HepG2 (cell line): ENCODE measurements around the gene ZCCHC24. TPM values are rescaled to one million over a fixed set of nuclear protein-coding genes. Genes with fewer than 3 reads are reported as not detected.

Source experiments
- BCL6 ChIP-seq: IDR thresholded peaks from 2 replicates; pipeline ENCODE4 v1.6.1; 2016; ENCODE audit warnings: missing genetic modification reagents, missing compliant biosample characterization
- KAT2B ChIP-seq: fragments of 150-350 bp; IDR thresholded peaks from 2 replicates; pipeline ENCODE4 v1.6.1; 2014; ENCODE audit warnings: low read depth, low read length, borderline replicate concordance
- SAFB2 ChIP-seq: sonication (generic); formaldehyde crosslinking; IDR thresholded peaks from 2 replicates; pipeline ENCODE4 v1.5.1; 2020; ENCODE audit warnings: missing genetic modification reagents, low read depth, mild to moderate bottlenecking, borderline replicate concordance
- SRF ChIP-seq: IDR thresholded peaks from 2 replicates; pipeline ENCODE4 v1.6.1; 2011; ENCODE audit warnings: mild to moderate bottlenecking, low read depth, low read length, moderate library complexity
- ZNF350 ChIP-seq: sonication (generic); formaldehyde crosslinking; IDR thresholded peaks from 2 replicates; pipeline ENCODE4 v1.4.0; 2020; ENCODE audit warnings: mild to moderate bottlenecking, low read depth, missing genetic modification reagents, borderline replicate concordance
- ZNF607 ChIP-seq: sonication (generic); formaldehyde crosslinking; IDR thresholded peaks from 2 replicates; pipeline ENCODE4 v1.5.1; 2020; ENCODE audit warnings: missing genetic modification reagents, mild to moderate bottlenecking, borderline replicate concordance
- ZNF724P ChIP-seq: sonication (generic); formaldehyde crosslinking; IDR thresholded peaks from 2 replicates; pipeline ENCODE4 v1.8.0; 2022; ENCODE audit warnings: missing genetic modification reagents, borderline replicate concordance
- ZNF781 ChIP-seq: sonication (generic); formaldehyde crosslinking; IDR thresholded peaks from 2 replicates; pipeline ENCODE4 v1.5.1; 2020; ENCODE audit warnings: borderline replicate concordance, mild to moderate bottlenecking, missing genetic modification reagents; ENCODE audit errors: not compliant biosample characterization
- ZNF792 ChIP-seq: IDR thresholded peaks from 2 replicates; pipeline ENCODE4 v1.6.1; 2016
- polyA plus RNA-seq, 8 experiments: library from polyadenylated mRNA; depleted of rRNA in 3 of 8; stranded (reverse) in 7 of 8; unstranded in 1 of 8; fragments of >200 nt; fragmentation: Illumina TruSeq in 4 of 8; extraction: Trizol in 4 of 8; gene quantifications; 2 replicates each; pipeline versions ENCODE4 v1.2.1 to v1.2.3, GENCODE V29; 2011 to 2016; ENCODE audit warnings: low read depth in 4 of 8, missing spikeins in 1 of 8, mixed read lengths in 1 of 8; ENCODE audit not compliant: insufficient read depth in 1 of 8
- total RNA-seq, 5 experiments: library from RNA; depleted of rRNA; stranded (reverse); fragments of >200 nt; fragmentation: Illumina TruSeq; extraction: Trizol; gene quantifications; 2 replicates each; pipeline ENCODE4 v1.2.3, GENCODE V29; 2016; ENCODE audit warnings: low read depth in 1 of 5
- TF ChIP-seq, protein P1 (sequence below): sonication (generic); formaldehyde crosslinking; IDR thresholded peaks from 2 replicates; pipeline ENCODE4 v1.5.0; 2020; ENCODE audit warnings: mild to moderate bottlenecking, missing genetic modification reagents, borderline replicate concordance
- TF ChIP-seq, protein P2 (sequence below): sonication (generic); formaldehyde crosslinking; IDR thresholded peaks from 2 replicates; pipeline ENCODE4 v1.9.0; 2021; ENCODE audit warnings: mild to moderate bottlenecking, missing genetic modification reagents

ZCCHC24 gene
- total and polyA plus RNA-seq, 2 of the 13 experiments (the other 11 are each of a cell fraction or from before 2014, with no cell fraction given), result 3.1 to 7.9 TPM

GRCh38 chr10:79381804-79382221 is 63.6 kb downstream of the ZCCHC24 start (continued):
- TF ChIP-seq, protein P1, sequence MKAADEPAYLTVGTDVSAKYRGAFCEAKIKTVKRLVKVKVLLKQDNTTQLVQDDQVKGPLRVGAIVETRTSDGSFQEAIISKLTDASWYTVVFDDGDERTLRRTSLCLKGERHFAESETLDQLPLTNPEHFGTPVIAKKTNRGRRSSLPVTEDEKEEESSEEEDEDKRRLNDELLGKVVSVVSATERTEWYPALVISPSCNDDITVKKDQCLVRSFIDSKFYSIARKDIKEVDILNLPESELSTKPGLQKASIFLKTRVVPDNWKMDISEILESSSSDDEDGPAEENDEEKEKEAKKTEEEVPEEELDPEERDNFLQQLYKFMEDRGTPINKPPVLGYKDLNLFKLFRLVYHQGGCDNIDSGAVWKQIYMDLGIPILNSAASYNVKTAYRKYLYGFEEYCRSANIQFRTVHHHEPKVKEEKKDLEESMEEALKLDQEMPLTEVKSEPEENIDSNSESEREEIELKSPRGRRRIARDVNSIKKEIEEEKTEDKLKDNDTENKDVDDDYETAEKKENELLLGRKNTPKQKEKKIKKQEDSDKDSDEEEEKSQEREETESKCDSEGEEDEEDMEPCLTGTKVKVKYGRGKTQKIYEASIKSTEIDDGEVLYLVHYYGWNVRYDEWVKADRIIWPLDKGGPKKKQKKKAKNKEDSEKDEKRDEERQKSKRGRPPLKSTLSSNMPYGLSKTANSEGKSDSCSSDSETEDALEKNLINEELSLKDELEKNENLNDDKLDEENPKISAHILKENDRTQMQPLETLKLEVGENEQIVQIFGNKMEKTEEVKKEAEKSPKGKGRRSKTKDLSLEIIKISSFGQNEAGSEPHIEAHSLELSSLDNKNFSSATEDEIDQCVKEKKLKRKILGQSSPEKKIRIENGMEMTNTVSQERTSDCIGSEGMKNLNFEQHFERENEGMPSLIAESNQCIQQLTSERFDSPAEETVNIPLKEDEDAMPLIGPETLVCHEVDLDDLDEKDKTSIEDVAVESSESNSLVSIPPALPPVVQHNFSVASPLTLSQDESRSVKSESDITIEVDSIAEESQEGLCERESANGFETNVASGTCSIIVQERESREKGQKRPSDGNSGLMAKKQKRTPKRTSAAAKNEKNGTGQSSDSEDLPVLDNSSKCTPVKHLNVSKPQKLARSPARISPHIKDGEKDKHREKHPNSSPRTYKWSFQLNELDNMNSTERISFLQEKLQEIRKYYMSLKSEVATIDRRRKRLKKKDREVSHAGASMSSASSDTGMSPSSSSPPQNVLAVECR (CRISPR knock-in tag), result no peak
- TF ChIP-seq BCL6 (CRISPR knock-in tag) (no peak), SAFB2 (CRISPR knock-in tag) (no peak), ZNF781 (CRISPR knock-in tag) (no peak), SRF (peak; percentile 92), ZNF607 (CRISPR knock-in tag) (0 out of 2 replicates have a peak, but pooled peaks have one; percentile 5), KAT2B (no peak), ZNF350 (CRISPR knock-in tag) (no peak), ZNF724P (CRISPR knock-in tag) (no peak), ZNF792 (CRISPR knock-in tag) (no peak)
- TF ChIP-seq, protein P2, sequence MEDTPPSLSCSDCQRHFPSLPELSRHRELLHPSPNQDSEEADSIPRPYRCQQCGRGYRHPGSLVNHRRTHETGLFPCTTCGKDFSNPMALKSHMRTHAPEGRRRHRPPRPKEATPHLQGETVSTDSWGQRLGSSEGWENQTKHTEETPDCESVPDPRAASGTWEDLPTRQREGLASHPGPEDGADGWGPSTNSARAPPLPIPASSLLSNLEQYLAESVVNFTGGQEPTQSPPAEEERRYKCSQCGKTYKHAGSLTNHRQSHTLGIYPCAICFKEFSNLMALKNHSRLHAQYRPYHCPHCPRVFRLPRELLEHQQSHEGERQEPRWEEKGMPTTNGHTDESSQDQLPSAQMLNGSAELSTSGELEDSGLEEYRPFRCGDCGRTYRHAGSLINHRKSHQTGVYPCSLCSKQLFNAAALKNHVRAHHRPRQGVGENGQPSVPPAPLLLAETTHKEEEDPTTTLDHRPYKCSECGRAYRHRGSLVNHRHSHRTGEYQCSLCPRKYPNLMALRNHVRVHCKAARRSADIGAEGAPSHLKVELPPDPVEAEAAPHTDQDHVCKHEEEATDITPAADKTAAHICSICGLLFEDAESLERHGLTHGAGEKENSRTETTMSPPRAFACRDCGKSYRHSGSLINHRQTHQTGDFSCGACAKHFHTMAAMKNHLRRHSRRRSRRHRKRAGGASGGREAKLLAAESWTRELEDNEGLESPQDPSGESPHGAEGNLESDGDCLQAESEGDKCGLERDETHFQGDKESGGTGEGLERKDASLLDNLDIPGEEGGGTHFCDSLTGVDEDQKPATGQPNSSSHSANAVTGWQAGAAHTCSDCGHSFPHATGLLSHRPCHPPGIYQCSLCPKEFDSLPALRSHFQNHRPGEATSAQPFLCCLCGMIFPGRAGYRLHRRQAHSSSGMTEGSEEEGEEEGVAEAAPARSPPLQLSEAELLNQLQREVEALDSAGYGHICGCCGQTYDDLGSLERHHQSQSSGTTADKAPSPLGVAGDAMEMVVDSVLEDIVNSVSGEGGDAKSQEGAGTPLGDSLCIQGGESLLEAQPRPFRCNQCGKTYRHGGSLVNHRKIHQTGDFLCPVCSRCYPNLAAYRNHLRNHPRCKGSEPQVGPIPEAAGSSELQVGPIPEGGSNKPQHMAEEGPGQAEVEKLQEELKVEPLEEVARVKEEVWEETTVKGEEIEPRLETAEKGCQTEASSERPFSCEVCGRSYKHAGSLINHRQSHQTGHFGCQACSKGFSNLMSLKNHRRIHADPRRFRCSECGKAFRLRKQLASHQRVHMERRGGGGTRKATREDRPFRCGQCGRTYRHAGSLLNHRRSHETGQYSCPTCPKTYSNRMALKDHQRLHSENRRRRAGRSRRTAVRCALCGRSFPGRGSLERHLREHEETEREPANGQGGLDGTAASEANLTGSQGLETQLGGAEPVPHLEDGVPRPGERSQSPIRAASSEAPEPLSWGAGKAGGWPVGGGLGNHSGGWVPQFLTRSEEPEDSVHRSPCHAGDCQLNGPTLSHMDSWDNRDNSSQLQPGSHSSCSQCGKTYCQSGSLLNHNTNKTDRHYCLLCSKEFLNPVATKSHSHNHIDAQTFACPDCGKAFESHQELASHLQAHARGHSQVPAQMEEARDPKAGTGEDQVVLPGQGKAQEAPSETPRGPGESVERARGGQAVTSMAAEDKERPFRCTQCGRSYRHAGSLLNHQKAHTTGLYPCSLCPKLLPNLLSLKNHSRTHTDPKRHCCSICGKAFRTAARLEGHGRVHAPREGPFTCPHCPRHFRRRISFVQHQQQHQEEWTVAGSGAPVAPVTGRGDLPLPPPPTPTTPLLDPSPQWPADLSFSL, result no peak
